ENCODE results near the gene DBF4. TPM values are rescaled to one million over a fixed set of nuclear protein-coding genes. Genes with fewer than 3 reads are reported as not detected.
"Not testable (repeated sequence)": the region's sequence is repeated elsewhere in the genome, so short reads cannot be mapped to it uniquely, and the experiment has no call there.

The DBF4 gene
- 10 to 100 TPM; 46.5 to 63.2 TPM for total RNA-seq
- polyA plus RNA-seq (2013, experiment 1 of 2) = 72.1 TPM
- polyA plus RNA-seq (2013, experiment 2 of 2) = 69.9 TPM
- long read RNA-seq, experiment 1, partial matches to known transcripts = 6 of 24 reads
- long read RNA-seq, experiment 1, other reads (novel, unspliced or antisense) = 15 of 24 reads
- long read RNA-seq, experiment 2, transcript DBF4-201 (12 exons, 3,907 nt) = major isoform, 41 of 79 reads
- long read RNA-seq, experiment 2, transcript DBF4-204 (12 exons, 2,342 nt) = minor isoform, 5 of 79 reads
- long read RNA-seq, experiment 2, partial matches to known transcripts = 3 of 79 reads
- long read RNA-seq, experiment 2, other reads (novel, unspliced or antisense) = 26 of 79 reads
- long read RNA-seq, experiment 3, transcript DBF4-201 (12 exons, 3,907 nt) = major isoform, 21 of 76 reads
- long read RNA-seq, experiment 3, partial matches to known transcripts = 27 of 76 reads
- long read RNA-seq, experiment 3, other reads (novel, unspliced or antisense) = 25 of 76 reads
- long read RNA-seq, experiment 4, transcript DBF4-201 (12 exons, 3,907 nt) = major isoform, 27 of 65 reads
- long read RNA-seq, experiment 4, partial matches to known transcripts = 24 of 65 reads
- long read RNA-seq, experiment 4, other reads (novel, unspliced or antisense) = 10 of 65 reads

DNA sequence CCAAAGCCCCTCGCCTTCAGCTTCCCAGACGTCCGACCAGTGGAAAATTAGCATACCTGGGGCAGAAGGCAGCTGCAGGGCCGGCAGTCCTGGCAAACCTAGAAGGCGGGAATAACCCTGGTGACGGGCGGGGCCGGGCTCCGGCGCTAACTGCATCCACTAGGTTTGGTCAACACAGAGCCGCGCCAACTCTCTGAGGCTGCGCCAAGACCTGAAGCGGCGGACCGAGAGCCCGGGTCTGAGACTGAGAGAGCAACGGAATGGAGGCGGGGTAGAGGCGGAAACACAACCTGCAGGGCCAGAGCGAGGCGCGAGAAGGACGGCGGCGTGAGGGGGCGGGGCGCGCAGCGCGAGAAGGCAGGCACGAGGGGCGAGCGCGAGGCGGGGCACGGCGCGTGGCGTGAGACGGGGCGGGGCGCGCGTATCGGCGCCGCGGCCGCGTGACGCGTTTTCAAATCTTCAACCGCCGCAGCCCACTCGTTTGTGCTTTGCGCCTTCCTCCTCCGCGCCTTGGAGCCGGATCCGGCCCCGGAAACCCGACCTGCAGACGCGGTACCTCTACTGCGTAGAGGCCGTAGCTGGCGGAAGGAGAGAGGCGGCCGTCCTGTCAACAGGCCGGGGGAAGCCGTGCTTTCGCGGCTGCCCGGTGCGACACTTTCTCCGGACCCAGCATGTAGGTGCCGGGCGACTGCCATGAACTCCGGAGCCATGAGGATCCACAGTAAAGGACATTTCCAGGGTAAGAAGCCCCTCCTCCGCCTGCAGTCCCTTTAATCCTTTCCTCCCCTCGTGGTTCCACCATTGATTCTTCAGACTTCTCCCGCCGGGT lies at the start of gene DBF4, which contains the start of gene SLC25A40:
Gene DBF4 (plus strand): TSS at position 454 of the 829 bp plus-strand sequence. CDS start 240 bp downstream, at position 694.
Gene SLC25A40 (minus strand): TSS at position 321 of the 829 bp plus-strand sequence. CDS start 17,633 bp downstream, outside the sequence.
- TF ChIP-seq, protein P1, sequence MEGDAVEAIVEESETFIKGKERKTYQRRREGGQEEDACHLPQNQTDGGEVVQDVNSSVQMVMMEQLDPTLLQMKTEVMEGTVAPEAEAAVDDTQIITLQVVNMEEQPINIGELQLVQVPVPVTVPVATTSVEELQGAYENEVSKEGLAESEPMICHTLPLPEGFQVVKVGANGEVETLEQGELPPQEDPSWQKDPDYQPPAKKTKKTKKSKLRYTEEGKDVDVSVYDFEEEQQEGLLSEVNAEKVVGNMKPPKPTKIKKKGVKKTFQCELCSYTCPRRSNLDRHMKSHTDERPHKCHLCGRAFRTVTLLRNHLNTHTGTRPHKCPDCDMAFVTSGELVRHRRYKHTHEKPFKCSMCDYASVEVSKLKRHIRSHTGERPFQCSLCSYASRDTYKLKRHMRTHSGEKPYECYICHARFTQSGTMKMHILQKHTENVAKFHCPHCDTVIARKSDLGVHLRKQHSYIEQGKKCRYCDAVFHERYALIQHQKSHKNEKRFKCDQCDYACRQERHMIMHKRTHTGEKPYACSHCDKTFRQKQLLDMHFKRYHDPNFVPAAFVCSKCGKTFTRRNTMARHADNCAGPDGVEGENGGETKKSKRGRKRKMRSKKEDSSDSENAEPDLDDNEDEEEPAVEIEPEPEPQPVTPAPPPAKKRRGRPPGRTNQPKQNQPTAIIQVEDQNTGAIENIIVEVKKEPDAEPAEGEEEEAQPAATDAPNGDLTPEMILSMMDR (conservative IDR thresholded peaks at IDR 0.05) = no peak
- peaks cover 14% of the 10 kb centered on the region for H3K9me3 Mint-ChIP-seq
- DNase-seq = peak; percentile 98
- peak within 1 kb of the TSS; percentile 95 for H3K27ac ChIP-seq (ENCODE audit: low read depth, low read length)
- peaks cover 16% of the 10 kb centered on the region for H3K9me3 ChIP-seq (ENCODE audit: control insufficient read depth, low read length)
- peaks cover 33% of the 10 kb centered on the region for H3K36me3 Mint-ChIP-seq (ENCODE audit: low read depth)
- H3K36me3 ChIP-seq (ENCODE audit: control insufficient read depth, insufficient read depth, low read length) = peaks cover 21% of the 10 kb centered on the region
- H3K27me3 Mint-ChIP-seq (ENCODE audit: insufficient read depth) = no peaks in the 10 kb centered on the region
- peak within 1 kb of the TSS; percentile 87 for H3K9ac ChIP-seq (ENCODE audit: extremely low read depth, low read length, poor library complexity, severe bottlenecking)
- H3K27ac Mint-ChIP-seq = peak within 1 kb of the TSS; percentile 99
- peak within 1 kb of the TSS; percentile 91 for H3K4me3 ChIP-seq (ENCODE audit: low read length)
- H3K4me3 Mint-ChIP-seq = peak within 1 kb of the TSS; percentile 98
- peaks cover 21% of the 10 kb centered on the region for H3K4me1 Mint-ChIP-seq
- WGBS, 2 experiments (ENCODE audit: insufficient coverage in 1 of 2, insufficient read length in 1 of 2) = 0 to 1% methylated on average over 15 to 84 of the region's 84 CpGs
- H3K27me3 ChIP-seq (ENCODE audit: control insufficient read depth, insufficient read depth, low read length, poor library complexity, severe bottlenecking) = no peaks in the 10 kb centered on the region
- H3K4me1 ChIP-seq (ENCODE audit: control insufficient read depth, insufficient read depth, low read length) = peaks cover 4% of the 10 kb centered on the region

- H3K4me3 ChIP-seq (ENCODE audit: low read length); H3K27ac ChIP-seq (ENCODE audit: low read depth, low read length); H3K27ac Mint-ChIP-seq; H3K27me3 Mint-ChIP-seq (ENCODE audit: insufficient read depth); H3K36me3 ChIP-seq (ENCODE audit: control insufficient read depth, insufficient read depth, low read length); H3K4me1 Mint-ChIP-seq; H3K4me1 ChIP-seq (ENCODE audit: control insufficient read depth, insufficient read depth, low read length); DNase-seq; H3K4me3 Mint-ChIP-seq; H3K36me3 Mint-ChIP-seq (ENCODE audit: low read depth); H3K9ac ChIP-seq (ENCODE audit: extremely low read depth, low read length, poor library complexity, severe bottlenecking); H3K27me3 ChIP-seq (ENCODE audit: control insufficient read depth, insufficient read depth, low read length, poor library complexity, severe bottlenecking): not testable (repeated sequence)
- H3K9me3 ChIP-seq (ENCODE audit: control insufficient read depth, low read length) = peaks cover 22% of the 10 kb centered on the region
- H3K9me3 Mint-ChIP-seq = peaks cover 34% of the 10 kb centered on the region
- 83 to 88% methylated on average over 1 of the region's 1 CpG for WGBS, 2 experiments (ENCODE audit: insufficient coverage in 1 of 2, insufficient read length in 1 of 2)
Observed at GRCh38 chr7:87828383-87828782, 47.9 kb upstream of the DBF4 start.

GRCh38 chr7:87831097-87831496 lies 45.2 kb upstream of the DBF4 start:
- no peaks in the 10 kb centered on the region for H3K4me1 ChIP-seq (ENCODE audit: control insufficient read depth, insufficient read depth, low read length)
- no peak overlapping the region for H3K27ac Mint-ChIP-seq
- 100% methylated on average over 1 of the region's 1 CpG; no CpG with 5 or more reads in 1 of the 2 experiments for WGBS, 2 experiments (ENCODE audit: insufficient coverage in 1 of 2, insufficient read length in 1 of 2)
- TF ChIP-seq, protein P1 (conservative IDR thresholded peaks at IDR 0.05) = no peak
- peaks cover 3% of the 10 kb centered on the region for H3K36me3 Mint-ChIP-seq (ENCODE audit: low read depth)
- H3K4me3 ChIP-seq (ENCODE audit: low read length) = no peak overlapping the region
- no peak overlapping the region for H3K27ac ChIP-seq (ENCODE audit: low read depth, low read length)
- no peak for DNase-seq
- H3K9me3 ChIP-seq (ENCODE audit: control insufficient read depth, low read length) = peaks cover 10% of the 10 kb centered on the region
- H3K4me3 Mint-ChIP-seq = no peak overlapping the region
- H3K36me3 ChIP-seq (ENCODE audit: control insufficient read depth, insufficient read depth, low read length) = no peaks in the 10 kb centered on the region
- no peak overlapping the region for H3K9ac ChIP-seq (ENCODE audit: extremely low read depth, low read length, poor library complexity, severe bottlenecking)
- H3K9me3 Mint-ChIP-seq = peaks cover 9% of the 10 kb centered on the region
- H3K4me1 Mint-ChIP-seq = no peaks in the 10 kb centered on the region
- H3K27me3 ChIP-seq (ENCODE audit: control insufficient read depth, insufficient read depth, low read length, poor library complexity, severe bottlenecking) = no peaks in the 10 kb centered on the region
- no peaks in the 10 kb centered on the region for H3K27me3 Mint-ChIP-seq (ENCODE audit: insufficient read depth)
